ENCODE data around the gene TMEM200C.

Gene TMEM200C

GRCh38 chr18:5840547-5840946, 54.8 kb downstream of the TMEM200C start:
- H3K27ac ChIP-seq, result no peak overlapping the region
- no peak for DNase-seq (ENCODE audit: low read depth, low spot score)

DNA sequence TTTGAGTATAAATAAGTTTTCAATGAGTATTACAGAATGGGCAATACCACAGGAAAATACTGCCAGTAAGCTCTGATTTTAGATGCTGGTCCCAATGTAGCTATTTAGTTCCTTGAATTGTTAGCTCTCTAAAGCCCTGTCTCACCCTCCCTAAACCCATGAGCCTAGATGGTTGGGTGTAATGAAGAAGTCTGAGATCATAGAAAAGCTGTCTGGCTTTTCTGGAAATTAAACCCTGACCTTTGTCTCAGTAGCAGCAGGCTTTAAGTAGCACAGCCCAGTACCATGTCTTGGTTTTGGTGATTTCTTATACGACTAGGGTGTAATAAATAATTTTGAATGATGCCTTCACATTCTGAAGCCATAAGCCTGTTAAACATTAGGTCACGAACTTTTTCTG, 55.3 kb downstream of the TMEM200C start:
- DNase-seq (ENCODE audit: low read depth, low spot score), result no peak
- no peak overlapping the region for H3K27ac ChIP-seq

- DNase-seq (ENCODE audit: low read depth, low spot score), result no peak
- no peak overlapping the region for H3K27ac ChIP-seq
Observed at GRCh38 chr18:5839102-5839501, 56.2 kb downstream of the TMEM200C start.
